Measurements from ENCODE around the gene NTHL1.
A peak's percentile ranks its signal among the peaks of the same experiment; 100 is the strongest.
"Not testable (repeated sequence)": the region's sequence is repeated elsewhere in the genome, so short reads cannot be mapped to it uniquely, and the experiment has no call there.

Gene NTHL1

GRCh38 chr16:2040041-2040786 is 7.4 kb downstream of the NTHL1 start:
- no peak for DNase-seq

- peak in 1 of 2 experiments; percentile 39 for DNase-seq
Observed at GRCh38 chr16:2039274-2040031, 8.2 kb downstream of the NTHL1 start.

- DNase-seq = no peak
Observed at GRCh38 chr16:2038382-2039231, 9.0 kb downstream of the NTHL1 start.

- no peak for DNase-seq
Observed at GRCh38 chr16:2037647-2038381, 9.8 kb downstream of the NTHL1 start.

- DNase-seq = no peak
Observed at GRCh38 chr16:2037115-2037514, 10.5 kb downstream of the NTHL1 start.

- no peak for DNase-seq
Observed at GRCh38 chr16:2036200-2036966, 11.3 kb downstream of the NTHL1 start.

GRCh38 chr16:2035431-2036199 is 12.0 kb downstream of the NTHL1 start:
- peak; percentile 39 to 55 for DNase-seq

GRCh38 chr16:2034696-2035430 is 12.8 kb downstream of the NTHL1 start:
- no peak for DNase-seq

- not testable (repeated sequence) for DNase-seq
Observed at GRCh38 chr16:2033909-2034695, 13.5 kb downstream of the NTHL1 start.

- DNase-seq = no peak
Observed at GRCh38 chr16:2033057-2033908, 14.4 kb downstream of the NTHL1 start.

- DNase-seq = no peak
Observed at GRCh38 chr16:2032285-2033056, 15.2 kb downstream of the NTHL1 start.

- DNase-seq = no peak
Observed at GRCh38 chr16:2031081-2031577, 16.5 kb downstream of the NTHL1 start.

- DNase-seq = no peak
Observed at GRCh38 chr16:2030036-2030435, 17.6 kb downstream of the NTHL1 start.

- no peak for DNase-seq
Observed at GRCh38 chr16:2029350-2029749, 18.3 kb downstream of the NTHL1 start.

- peak in 1 of 2 experiments; percentile 54 for DNase-seq
Observed at GRCh38 chr16:2028620-2029220, 18.9 kb downstream of the NTHL1 start.

GRCh38 chr16:2028146-2028545 is 19.5 kb downstream of the NTHL1 start:
- no peak for DNase-seq
